HUES64 (cell line): Measurements from ENCODE around the gene CHEK1.
A peak's percentile ranks its signal among the peaks of the same experiment; 100 is the strongest.

Experiments used
- H3K27ac ChIP-seq: 2 replicates; pipeline ENCODE4 v1.7.0; 2013; ENCODE audit warnings: low read depth, low read length, inconsistent platforms
- H3K27me3 ChIP-seq: 2 replicates; pipeline ENCODE4 v1.6.1; 2013; ENCODE audit warnings: mild to moderate bottlenecking, low read length; ENCODE audit not compliant: insufficient read depth
- H3K36me3 ChIP-seq: 2 replicates; pipeline ENCODE4 v1.6.1; 2013; ENCODE audit warnings: mild to moderate bottlenecking, low read length; ENCODE audit not compliant: insufficient read depth
- H3K4me1 ChIP-seq: 2 replicates; pipeline ENCODE4 v1.6.1; 2013; ENCODE audit warnings: mild to moderate bottlenecking, low read length, moderate library complexity; ENCODE audit not compliant: insufficient read depth
- H3K4me3 ChIP-seq: 2 replicates; pipeline ENCODE4 v1.5.1; 2013; ENCODE audit warnings: mild to moderate bottlenecking, low read length, moderate library complexity
- H3K9ac ChIP-seq: 2 replicates; pipeline ENCODE4 v1.6.1; 2013; ENCODE audit warnings: mild to moderate bottlenecking, low read depth, low read length
- H3K9me3 ChIP-seq: 2 replicates; pipeline ENCODE4 v1.6.1; 2013; ENCODE audit warnings: low read depth, low read length; ENCODE audit not compliant: insufficient read depth
- WGBS: fragments of 150-250, 120-280 bp; methylation state at CpG from one replicate; pipeline ENCODE4 v1.1.7; 2013; ENCODE audit warnings: missing lambda C conversion rate; 5-methylcytosine and 5-hydroxymethylcytosine counted together

CHEK1 gene

DNA sequence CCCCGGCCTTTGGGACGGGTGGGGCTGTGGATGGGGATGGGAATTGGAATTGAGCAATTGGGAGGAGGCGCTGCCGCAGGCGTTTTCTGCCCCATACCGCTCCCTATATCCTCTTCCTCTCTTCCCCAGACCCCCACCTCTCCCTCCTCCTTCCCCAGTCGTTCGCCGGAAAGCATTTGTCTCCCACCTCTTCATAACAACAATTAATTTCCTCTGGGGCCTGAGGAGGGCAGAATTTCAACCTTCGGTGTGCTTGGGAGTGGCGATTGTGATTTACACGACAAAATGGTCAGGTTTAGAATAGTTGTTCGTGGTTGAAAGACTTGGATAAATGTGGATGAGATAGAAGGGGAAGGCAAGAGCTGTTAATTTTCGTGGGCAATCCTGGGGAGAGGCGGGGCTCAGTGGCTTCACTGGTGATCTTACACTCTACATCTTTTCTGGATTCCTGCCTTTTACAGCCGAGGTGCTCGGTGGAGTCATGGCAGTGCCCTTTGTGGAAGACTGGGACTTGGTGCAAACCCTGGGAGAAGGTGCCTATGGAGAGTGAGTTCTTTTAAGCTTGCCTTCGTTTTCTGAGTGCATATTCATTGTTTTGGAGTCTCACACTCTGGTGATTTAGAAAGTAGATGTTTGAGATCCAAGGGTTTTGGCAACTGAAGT, 1.5 kb downstream of the CHEK1 start:
- H3K9ac ChIP-seq: peak overlapping the region; percentile 97
- WGBS: under 1% methylated on average over 16 of the region's 18 CpGs
- no peaks in the 10 kb centered on the region for H3K27me3 ChIP-seq
- H3K9me3 ChIP-seq: no peaks in the 10 kb centered on the region
- peaks cover 61% of the 10 kb centered on the region for H3K36me3 ChIP-seq
- peak overlapping the region; percentile 69 for H3K4me3 ChIP-seq
- peaks cover 11% of the 10 kb centered on the region; the same call in 1 of the 2 replicates for H3K4me1 ChIP-seq
- peak overlapping the region; percentile 98 for H3K27ac ChIP-seq

- H3K36me3 ChIP-seq: peaks cover 61% of the 10 kb centered on the region
These were observed 2.4 kb downstream of the CHEK1 start for GRCh38 chr11:125627236-125627910.

DNA sequence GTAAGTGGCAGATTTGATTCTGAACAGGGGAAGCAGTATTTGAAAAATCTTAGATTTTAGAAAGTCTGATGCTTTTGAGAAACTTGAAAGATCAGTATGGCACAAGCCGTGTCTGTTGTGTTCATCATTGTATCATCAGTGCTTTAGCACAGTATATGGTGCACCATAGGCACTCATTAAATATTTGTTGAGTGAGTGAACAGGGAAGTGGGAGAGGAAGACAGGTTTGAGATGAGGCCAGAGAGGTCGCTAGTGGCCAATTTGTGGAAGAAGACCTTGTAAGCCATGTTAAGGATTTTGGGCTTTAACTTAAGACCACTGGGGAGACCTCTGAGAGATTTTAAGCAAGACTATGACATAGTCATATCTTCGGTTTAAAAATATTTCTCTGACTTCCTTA, 12.9 kb downstream of the CHEK1 start:
- no peaks in the 10 kb centered on the region for H3K4me1 ChIP-seq
- H3K27ac ChIP-seq: no peak overlapping the region
- H3K9me3 ChIP-seq: no peaks in the 10 kb centered on the region
- H3K27me3 ChIP-seq: no peaks in the 10 kb centered on the region
- no peak overlapping the region for H3K4me3 ChIP-seq
- peaks cover 97% of the 10 kb centered on the region for H3K36me3 ChIP-seq
- WGBS: 91% methylated on average over 3 of the region's 3 CpGs
- no peak overlapping the region for H3K9ac ChIP-seq

More at GRCh38 chr11:125627236-125627910, 2.4 kb downstream of the CHEK1 start:
- 66% methylated on average over 6 of the region's 7 CpGs for WGBS
- Histone ChIP-seq H3K27me3 (no peaks in the 10 kb centered on the region), H3K9ac (peak overlapping the region; percentile 97), H3K9me3 (no peaks in the 10 kb centered on the region), H3K4me3 (peak overlapping the region; percentile 69), H3K4me1 (peaks cover 11% of the 10 kb centered on the region; the same call in 1 of the 2 replicates), H3K27ac (no peak overlapping the region)

- WGBS: 94% methylated on average over 1 of the region's 1 CpG
- Histone ChIP-seq H3K27ac (no peak overlapping the region), H3K9ac (no peak overlapping the region), H3K27me3 (no peaks in the 10 kb centered on the region), H3K9me3 (no peaks in the 10 kb centered on the region), H3K4me1 (no peaks in the 10 kb centered on the region), H3K36me3 (peaks cover 95% of the 10 kb centered on the region), H3K4me3 (no peak overlapping the region)
These were observed 13.4 kb downstream of the CHEK1 start for GRCh38 chr11:125638315-125638714.

DNA sequence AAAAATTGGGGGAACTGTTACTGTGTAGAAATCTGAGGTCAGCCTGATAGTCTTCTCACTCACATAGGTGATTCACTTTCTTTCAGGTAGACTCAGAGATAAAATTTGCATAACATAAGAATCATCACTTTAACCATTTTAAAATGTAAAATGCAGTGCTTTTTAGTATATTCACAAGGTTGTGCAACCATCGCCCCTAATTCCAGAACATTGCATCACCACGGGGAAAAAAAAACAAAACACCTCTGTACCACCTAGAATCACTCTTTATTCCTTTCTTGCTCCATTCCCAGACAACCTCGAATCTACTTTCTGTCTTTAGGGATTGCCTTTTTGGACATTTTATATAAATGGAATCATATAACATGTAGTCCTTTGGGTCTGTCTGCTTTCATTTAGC, 20.9 kb downstream of the CHEK1 start:
- H3K36me3 ChIP-seq: peaks cover 92% of the 10 kb centered on the region
- H3K4me3 ChIP-seq: no peak overlapping the region
- no peak overlapping the region for H3K9ac ChIP-seq
- no peaks in the 10 kb centered on the region for H3K4me1 ChIP-seq
- WGBS: 89% methylated on average over 3 of the region's 3 CpGs
- no peaks in the 10 kb centered on the region for H3K27me3 ChIP-seq
- H3K9me3 ChIP-seq: no peaks in the 10 kb centered on the region
- no peak overlapping the region for H3K27ac ChIP-seq

DNA sequence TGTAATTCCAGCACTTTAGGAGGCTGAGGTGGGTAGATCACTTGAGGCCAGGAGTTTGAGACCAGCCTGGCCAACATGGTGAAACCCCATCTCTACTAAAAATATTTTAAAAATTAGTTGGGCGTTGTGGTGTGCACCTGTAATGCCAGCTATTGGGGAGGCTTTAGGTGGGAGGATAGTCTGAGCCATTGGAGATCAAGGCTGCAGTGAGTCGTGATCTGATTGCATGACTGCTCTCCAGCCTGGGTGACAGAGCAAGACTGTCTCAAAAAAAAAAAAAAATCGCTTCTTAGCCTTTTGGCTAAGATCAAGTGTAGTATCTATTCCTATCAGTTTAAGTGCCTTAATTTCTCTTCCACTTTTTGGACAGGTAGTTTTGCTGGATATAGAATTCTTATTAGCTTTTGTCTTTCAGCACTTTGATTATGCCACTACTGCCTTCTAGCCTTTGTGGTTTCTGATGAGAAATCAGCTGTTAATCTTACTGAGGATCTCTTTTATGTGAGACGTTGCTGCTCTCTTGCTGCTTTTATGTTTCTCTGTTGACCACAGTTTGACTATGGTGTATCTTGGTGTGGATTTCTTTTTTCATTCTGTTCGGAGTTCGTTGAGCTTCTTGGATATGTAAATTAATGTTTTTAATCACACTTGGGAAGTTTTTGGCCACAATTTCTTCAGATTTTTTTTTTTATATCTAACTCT, 24.7 kb downstream of the CHEK1 start:
- H3K27ac ChIP-seq: no peak overlapping the region
- H3K4me1 ChIP-seq: no peaks in the 10 kb centered on the region
- H3K4me3 ChIP-seq: no peak overlapping the region
- H3K36me3 ChIP-seq: peaks cover 93% of the 10 kb centered on the region
- 92% methylated on average over 6 of the region's 6 CpGs for WGBS
- H3K9me3 ChIP-seq: no peaks in the 10 kb centered on the region
- H3K27me3 ChIP-seq: no peaks in the 10 kb centered on the region
- no peak overlapping the region for H3K9ac ChIP-seq

- H3K36me3 ChIP-seq: peaks cover 85% of the 10 kb centered on the region
- no peaks in the 10 kb centered on the region for H3K4me1 ChIP-seq
- no peaks in the 10 kb centered on the region; the same call in 1 of the 2 replicates for H3K9me3 ChIP-seq
- no peak overlapping the region for H3K9ac ChIP-seq
- no peak overlapping the region for H3K4me3 ChIP-seq
- H3K27ac ChIP-seq: no peak overlapping the region
- no peaks in the 10 kb centered on the region for H3K27me3 ChIP-seq
- WGBS: 88% methylated on average over 1 of the region's 2 CpGs
These were observed 37.7 kb downstream of the CHEK1 start for GRCh38 chr11:125662689-125663088.

DNA sequence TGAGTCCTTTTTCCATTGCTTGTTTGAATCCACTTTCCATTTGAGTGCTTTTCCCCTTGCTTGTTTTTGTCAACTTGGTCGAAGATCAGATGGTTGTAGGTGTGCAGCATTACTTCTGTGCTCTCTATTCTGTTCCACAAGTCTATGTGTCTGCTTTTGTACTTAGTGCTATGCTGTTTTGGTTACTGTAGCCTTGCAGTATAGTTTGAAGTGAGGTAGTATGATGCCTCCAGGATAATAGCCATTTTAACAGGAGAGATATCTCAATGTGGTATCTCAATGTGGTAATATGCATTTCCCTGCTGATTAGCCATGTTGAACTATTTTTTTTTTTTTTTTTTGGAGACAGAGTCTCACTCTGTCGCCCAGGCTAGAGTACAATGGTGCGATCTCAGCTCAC, 38.9 kb downstream of the CHEK1 start:
- no peaks in the 10 kb centered on the region for H3K27me3 ChIP-seq
- H3K9ac ChIP-seq: no peak overlapping the region
- no peaks in the 10 kb centered on the region for H3K4me1 ChIP-seq
- no peaks in the 10 kb centered on the region; the same call in 1 of the 2 replicates for H3K9me3 ChIP-seq
- H3K27ac ChIP-seq: no peak overlapping the region
- peaks cover 82% of the 10 kb centered on the region for H3K36me3 ChIP-seq
- WGBS: 100% methylated on average over 1 of the region's 3 CpGs
- no peak overlapping the region for H3K4me3 ChIP-seq

DNA sequence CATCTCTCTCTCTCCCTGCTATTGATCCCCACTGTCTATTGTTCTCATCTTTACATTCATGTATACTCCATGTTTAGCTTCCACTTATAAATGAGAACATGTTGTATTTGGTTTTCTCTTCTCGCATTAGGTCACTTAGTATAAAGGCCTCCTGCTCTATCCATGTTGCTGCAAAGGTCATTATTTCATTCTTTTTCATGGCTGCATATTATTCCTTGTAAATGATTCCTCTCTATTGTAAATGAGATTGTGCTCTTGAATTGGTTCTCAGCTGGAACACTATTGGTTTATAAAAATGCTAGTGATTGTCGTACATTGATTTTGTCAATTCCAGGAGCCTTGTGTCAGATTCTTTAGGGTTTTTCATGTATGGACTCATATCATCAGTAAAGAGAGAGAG, 42.2 kb downstream of the CHEK1 start:
- no peaks in the 10 kb centered on the region for H3K4me1 ChIP-seq
- no peak overlapping the region for H3K4me3 ChIP-seq
- no peaks in the 10 kb centered on the region for H3K27me3 ChIP-seq
- 98% methylated on average over 2 of the region's 2 CpGs for WGBS
- H3K36me3 ChIP-seq: peaks cover 76% of the 10 kb centered on the region
- no peaks in the 10 kb centered on the region; the same call in 1 of the 2 replicates for H3K9me3 ChIP-seq
- H3K27ac ChIP-seq: no peak overlapping the region
- H3K9ac ChIP-seq: no peak overlapping the region

DNA sequence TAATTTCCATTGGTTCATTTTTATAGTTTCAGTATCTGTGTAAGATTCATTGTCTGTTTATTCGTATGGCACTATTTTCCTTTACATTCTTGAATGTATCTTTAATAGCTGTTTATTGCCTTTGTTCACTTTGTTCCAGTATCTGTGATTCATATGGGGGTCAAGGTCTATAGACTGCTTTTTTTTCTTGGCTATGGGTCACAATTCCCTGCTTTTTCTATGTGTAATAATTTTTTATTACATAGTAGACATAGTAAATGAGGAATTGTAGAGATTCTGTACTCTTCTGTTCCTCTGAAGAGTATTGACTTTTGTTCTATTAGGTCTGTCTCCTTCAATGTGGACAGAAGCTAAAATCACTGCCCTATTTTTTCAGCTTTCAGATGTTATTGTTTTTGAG, 45.2 kb downstream of the CHEK1 start:
- no CpG with 5 or more reads among the region's 1 CpG for WGBS
- no peaks in the 10 kb centered on the region for H3K4me1 ChIP-seq
- no peak overlapping the region for H3K27ac ChIP-seq
- H3K36me3 ChIP-seq: peaks cover 60% of the 10 kb centered on the region
- no peaks in the 10 kb centered on the region; the same call in 1 of the 2 replicates for H3K9me3 ChIP-seq
- no peaks in the 10 kb centered on the region for H3K27me3 ChIP-seq
- no peak overlapping the region for H3K4me3 ChIP-seq
- H3K9ac ChIP-seq: no peak overlapping the region

DNA sequence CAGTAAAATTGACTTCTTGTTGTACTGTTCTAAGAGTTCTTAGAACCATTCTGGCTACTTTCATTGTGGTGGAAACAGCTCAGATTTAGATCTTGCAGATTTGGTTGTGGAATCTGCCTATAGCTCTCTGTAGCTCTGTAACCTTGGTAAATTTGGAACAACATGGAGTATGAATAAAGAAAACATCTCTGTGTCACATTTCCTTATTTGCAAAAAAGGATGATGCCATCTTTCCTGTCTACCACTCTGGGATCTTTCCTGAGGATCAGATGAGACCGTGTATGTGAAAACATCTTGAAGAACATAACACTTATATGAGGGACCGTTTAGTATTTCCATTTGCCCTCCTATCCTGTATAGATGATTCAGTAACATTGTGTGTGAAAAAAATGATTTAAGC, 46.6 kb downstream of the CHEK1 start:
- H3K4me3 ChIP-seq: no peak overlapping the region
- peaks cover 62% of the 10 kb centered on the region for H3K36me3 ChIP-seq
- H3K9me3 ChIP-seq: no peaks in the 10 kb centered on the region; the same call in 1 of the 2 replicates
- H3K4me1 ChIP-seq: no peaks in the 10 kb centered on the region
- H3K27ac ChIP-seq: no peak overlapping the region
- no peak overlapping the region for H3K9ac ChIP-seq
- WGBS: 100% methylated on average over 2 of the region's 2 CpGs
- no peaks in the 10 kb centered on the region for H3K27me3 ChIP-seq
